GM12875 (cell line): ENCODE results near the gene MYO5C.
"Not testable (repeated sequence)": the region's sequence is repeated elsewhere in the genome, so short reads cannot be mapped to it uniquely, and the experiment has no call there.

Experiments
- H3K4me3 ChIP-seq: one replicate; pipeline ENCODE4 v1.5.1; 2011; ENCODE audit warnings: low read depth, low read length, control low read depth
- TF ChIP-seq, protein P1 (sequence below): IDR thresholded peaks from 2 replicates; pipeline ENCODE4 v1.5.1; 2011; ENCODE audit warnings: low read depth, mild to moderate bottlenecking, control low read depth, inconsistent platforms, low read length, moderate library complexity, borderline replicate concordance; ENCODE audit not compliant: insufficient read depth

Gene MYO5C

DNA sequence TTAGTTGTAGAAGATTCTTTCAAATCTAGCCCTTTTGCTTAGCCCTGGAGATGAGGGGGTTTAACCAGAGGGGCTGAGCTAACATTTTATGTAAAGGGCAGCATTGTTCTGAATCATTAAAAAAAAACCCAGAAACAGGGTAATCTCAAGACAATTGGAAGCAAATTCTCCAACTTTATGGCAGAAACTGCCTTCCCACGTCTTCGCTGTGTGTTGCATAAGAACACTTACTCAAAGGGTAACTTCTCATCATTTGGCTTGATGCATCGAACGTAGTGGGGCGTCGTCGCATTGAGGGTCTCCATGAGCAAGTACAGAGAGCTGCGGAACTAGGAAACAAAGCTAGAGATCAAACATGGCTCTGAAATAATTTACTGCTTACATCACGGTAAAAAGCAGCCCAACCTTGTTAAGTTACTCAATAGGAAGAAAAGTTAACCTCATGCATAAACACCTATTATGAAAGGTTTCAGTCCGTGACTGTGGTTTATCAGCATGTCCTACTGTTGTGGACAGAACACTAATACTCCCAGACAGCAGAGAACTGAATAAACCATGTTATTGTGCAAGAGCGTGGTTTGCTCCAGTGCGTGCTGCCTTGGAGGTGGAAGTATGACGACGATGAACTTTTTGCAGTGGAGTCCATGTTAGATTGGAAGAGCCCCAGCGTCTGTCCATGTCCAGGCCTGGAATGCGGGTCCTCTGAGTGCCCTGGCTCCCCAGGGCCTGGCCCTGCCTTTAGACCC, 48.7 kb downstream of the MYO5C start:
- TF ChIP-seq, protein P1, sequence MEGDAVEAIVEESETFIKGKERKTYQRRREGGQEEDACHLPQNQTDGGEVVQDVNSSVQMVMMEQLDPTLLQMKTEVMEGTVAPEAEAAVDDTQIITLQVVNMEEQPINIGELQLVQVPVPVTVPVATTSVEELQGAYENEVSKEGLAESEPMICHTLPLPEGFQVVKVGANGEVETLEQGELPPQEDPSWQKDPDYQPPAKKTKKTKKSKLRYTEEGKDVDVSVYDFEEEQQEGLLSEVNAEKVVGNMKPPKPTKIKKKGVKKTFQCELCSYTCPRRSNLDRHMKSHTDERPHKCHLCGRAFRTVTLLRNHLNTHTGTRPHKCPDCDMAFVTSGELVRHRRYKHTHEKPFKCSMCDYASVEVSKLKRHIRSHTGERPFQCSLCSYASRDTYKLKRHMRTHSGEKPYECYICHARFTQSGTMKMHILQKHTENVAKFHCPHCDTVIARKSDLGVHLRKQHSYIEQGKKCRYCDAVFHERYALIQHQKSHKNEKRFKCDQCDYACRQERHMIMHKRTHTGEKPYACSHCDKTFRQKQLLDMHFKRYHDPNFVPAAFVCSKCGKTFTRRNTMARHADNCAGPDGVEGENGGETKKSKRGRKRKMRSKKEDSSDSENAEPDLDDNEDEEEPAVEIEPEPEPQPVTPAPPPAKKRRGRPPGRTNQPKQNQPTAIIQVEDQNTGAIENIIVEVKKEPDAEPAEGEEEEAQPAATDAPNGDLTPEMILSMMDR = no peak
- H3K4me3 ChIP-seq = no peak overlapping the region

DNA sequence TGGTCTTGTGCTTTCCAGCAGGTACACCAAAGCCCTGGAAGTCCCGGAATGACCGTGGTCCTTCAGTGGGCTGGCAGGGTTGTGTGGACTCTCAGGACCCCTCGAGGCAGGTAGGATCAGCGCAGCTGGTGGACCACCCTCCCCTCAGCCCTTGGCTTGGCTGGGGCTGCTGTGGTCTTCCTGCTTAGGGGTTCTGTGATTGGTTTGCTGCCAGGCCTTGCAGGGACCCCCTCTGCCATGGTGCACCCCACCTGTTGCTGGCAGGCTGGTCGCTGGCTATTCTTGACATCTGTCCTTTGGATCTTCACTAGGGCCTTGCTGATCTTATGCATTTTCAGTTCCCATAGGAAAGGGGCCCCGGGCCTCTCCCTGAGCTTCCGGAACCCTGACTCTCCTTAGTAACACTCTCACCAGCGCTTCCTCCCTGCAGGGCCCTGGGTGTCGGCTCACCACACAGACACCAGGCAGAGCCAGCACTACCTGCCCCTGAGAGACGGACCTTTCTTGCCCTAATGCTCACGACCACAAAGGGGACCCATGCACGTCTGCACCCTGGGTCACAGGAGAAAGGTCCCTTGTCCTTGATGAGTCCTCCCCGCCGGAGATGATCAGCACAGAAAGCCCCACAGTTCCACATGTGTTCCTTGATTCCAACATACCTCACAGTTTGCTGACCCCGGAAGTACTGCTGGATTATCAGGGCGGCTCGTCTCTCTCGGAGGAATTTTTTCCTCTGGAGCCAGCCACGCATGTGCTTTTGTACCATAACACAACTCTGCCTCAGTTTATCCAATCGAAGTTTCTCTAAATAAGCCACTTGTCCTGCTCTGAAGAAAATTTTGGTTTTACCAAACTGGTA, 51.7 kb downstream of the MYO5C start:
- TF ChIP-seq, protein P1 = no peak
- no peak overlapping the region for H3K4me3 ChIP-seq

DNA sequence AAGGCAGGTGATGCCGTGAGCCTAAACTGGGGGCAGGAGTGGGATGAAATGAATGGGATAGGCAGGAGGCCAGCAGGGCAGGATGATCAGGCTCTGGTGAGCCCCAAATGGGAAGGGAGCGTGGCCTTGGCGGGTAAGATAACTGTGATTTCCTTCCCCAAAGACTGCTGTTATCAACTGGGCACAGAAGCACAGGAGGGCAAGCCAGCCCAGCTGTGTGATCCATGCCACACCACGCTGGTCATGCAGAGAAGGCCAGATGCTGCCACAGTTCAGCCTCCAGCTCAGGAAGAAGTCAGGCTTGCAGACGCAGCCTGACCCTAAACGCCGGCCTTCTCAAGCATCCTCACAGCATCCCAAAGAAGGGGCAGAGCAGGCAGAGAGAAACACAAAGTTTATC, 52.3 kb downstream of the MYO5C start:
- TF ChIP-seq, protein P1 = no peak
- no peak overlapping the region for H3K4me3 ChIP-seq

DNA sequence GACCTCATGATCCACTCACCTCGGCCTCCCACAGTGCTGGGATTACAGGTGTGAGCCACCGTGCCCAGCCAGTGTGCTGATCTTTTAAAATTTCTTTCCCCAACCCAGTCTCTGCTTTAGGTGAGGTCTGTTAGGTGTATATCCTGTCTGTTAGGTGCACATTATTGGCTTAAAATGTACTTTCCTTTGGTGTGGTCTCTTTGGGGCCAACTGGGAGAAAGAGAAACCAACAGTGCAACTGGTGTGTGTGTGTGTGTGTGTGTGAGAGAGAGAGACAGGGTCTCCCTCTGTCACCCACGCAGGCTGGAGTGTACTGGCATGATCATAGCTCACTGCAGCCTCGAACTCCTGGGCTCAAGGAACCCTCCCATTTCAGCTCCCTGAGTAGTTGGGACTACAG, 54.1 kb downstream of the MYO5C start:
- TF ChIP-seq, protein P1 = no peak
- H3K4me3 ChIP-seq = no peak overlapping the region

DNA sequence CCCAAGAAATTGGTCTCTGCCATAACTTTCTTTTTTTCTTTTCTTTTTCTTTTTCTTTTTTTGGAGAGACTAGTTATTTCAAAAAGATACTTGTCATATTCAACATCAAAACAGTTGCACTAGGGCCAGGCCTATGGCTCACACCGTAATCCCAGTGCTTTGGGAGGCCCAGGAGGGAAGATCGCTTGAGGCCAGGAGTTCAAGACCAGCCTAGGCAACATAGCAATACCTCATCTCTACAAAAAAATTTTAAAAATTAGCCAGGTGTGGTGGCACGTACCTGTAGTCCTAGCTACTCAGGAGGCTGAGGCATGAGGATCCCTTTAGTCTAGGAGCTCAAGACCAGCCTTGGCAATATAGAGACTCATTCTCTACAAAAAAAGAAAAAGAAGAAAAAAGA, 55.4 kb downstream of the MYO5C start:
- TF ChIP-seq, protein P1 = no peak
- no peak overlapping the region for H3K4me3 ChIP-seq

DNA sequence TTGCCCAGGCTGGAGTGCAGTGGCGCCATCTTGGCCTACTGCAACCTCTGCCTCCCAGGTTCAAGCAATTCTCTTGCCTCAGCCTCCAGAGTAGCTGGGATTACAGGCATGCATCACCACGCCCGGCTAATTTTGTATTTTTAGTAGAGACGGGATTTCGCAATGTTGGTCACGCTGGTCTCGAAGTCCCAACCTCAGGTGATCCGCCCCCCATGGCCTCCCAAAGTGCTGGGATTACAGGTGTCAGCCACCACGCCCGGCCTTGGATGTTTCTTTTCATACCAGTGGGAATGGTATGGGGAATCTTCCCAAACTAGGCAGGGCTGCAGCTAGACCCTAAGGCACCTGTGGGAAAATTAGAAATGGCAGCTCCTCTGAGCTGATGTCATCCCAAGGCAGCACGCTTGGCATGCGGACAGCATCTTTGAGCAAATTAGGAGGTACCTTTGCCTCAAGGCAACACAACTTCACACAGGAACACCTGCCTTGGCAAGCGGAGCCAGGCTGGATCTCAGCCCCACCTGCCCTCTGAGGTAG, 56.5 kb downstream of the MYO5C start:
- not testable (repeated sequence) for H3K4me3 ChIP-seq

DNA sequence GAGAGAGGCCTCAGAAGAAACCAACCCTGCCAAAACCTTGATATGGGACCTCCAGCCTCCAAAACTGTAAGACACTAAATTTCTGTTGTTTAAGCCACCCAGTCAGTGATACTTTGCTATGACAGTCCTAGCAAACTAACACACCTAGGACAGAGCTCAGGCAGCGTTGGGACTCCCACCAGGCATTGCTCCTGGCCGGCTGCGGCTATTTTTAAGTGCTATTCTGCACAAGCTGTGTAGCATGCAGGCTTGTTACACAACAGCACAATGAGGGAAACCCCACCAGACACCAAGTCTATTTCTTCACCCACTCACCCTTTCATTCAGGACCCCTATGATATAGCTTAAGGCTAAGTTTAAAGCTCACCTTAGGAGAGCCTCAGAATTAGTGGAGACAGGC, 57.5 kb downstream of the MYO5C start:
- TF ChIP-seq, protein P1 = no peak
- no peak overlapping the region for H3K4me3 ChIP-seq
